Measurements from ENCODE around the gene PEX26. TPM values are rescaled to one million over a fixed set of nuclear protein-coding genes. Genes with fewer than 3 reads are reported as not detected.

Gene PEX26
- total RNA-seq = 20.8 TPM

DNA sequence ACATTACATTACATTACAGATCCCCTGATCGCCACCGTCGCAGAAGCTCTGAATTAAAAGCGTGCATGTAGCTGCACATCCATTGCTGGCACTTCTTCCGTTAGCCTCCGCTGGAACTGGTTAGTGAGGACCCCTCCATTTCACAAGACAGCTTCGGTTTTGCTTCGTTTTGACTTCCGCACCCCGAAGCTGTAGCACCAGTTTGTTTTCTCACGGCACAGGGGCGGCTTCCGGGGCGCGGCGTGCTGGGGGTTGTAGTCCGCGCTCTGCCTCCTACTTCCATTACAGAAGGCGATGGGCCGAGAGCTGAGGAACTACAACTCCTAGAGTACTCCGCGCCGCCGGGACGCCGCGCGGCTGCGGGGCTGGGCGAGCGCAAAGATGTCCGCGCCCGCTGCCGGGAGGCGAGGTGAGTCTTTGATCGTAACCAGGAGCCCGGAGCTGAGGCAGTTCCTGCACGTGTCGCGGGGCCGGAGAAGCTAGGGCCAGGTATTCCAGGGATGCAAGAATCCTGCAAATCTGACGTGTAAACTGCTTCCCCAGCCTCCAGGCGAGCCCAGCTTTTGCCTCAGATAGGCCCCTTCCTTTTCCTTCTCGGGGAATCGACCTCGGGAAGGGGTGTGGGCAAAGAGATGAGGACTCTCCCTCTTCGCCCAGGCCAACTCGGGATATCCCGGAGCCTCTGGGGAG, at the start of gene PEX26:
Gene PEX26 (plus strand): TSS at position 352 of the 690 bp plus-strand sequence. CDS start 387 bp downstream, outside the sequence.

DNA sequence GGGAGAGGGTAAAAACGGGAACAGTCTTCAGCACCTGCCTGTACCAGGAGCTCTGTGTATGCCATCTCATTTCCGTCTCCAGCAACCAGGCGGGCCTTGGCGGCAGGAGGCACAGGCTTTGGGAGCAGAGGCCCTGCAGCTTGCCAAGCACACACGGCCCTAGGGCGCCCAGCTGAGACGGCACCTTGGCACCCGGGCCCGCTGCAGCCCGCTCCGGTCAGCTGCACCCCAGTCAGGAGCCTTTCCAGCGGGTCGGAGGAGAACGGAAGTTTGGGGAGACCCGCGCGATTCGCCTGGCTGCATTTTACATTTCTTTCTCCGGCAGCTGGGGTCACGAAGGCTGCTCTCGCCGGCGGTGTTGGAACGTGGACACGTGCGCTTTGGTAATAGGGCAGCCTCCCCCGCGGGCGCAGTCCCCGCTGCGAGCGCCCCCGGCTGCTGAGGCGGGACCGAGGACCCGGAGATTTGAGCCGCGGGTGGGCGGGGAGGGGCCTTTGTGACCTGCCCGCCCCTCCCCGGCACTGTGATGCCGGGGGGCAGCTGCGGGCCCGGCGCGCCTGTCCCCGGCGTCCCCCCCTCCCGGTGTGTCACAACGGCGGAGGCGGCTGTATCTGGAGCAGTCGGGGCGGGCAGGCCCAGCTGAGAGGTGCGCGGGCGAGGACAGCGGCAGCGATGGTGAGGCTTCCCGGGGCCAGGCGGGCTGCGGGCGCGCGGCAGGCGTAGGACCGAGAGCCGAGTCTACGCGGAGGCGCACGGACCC, 32.6 kb downstream of the PEX26 start, which contains the start of gene TUBA8:
Gene TUBA8 (plus strand): TSS at position 616 of the 760 bp plus-strand sequence. CDS start 57 bp downstream, at position 673.

Small RNA genes within 50 kb of the gene (small RNA-seq; reads per million reads assigned to genes)
- gene AC016027.5 = not detected

Other genes with a start within 250 kb of the PEX26 start
- 55.8 TPM for gene MICAL3, start 53.4 kb upstream of the PEX26 start, total RNA-seq
- gene TUBA8, start 32.8 kb downstream of the PEX26 start, total RNA-seq = 16.4 TPM
- 5.1 TPM for gene USP18, start 72.2 kb downstream of the PEX26 start, total RNA-seq

Measured in diencephalon (tissue), 1 donor.